HG03521 (cell line): ENCODE data around the gene PTPRM.

ENCODE experiments used
- ATAC-seq: cut with Tn5 transposase; IDR thresholded peaks from one replicate; pipeline ENCODE4 v1.9.1; 2021; ENCODE audit warnings: mild to moderate bottlenecking, moderate library complexity; ENCODE audit not compliant: unreplicated experiment

Gene PTPRM

GRCh38 chr18:8337211-8337610 lies 770.1 kb downstream of the PTPRM start:
- ATAC-seq, result no peak

DNA sequence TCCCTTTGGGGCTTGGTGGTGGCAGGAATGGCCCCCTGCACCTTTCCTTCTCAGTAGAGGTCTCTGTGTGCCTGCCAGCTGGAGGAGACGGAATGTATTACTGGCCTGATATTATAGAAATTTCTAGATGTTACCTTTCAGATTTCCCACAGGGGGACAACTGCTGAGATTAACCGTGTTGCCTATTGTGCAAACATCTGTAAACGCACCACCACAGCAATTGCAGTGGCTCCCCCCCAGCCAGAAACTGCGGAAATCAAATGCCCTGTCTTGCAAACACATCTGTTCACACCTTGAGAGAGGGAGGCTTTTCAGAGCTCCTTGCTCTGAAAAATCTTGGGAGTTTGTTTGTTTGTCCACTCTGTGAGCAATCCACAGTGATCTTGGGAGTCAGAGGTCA lies 772.1 kb downstream of the PTPRM start:
- ATAC-seq, result no peak

DNA sequence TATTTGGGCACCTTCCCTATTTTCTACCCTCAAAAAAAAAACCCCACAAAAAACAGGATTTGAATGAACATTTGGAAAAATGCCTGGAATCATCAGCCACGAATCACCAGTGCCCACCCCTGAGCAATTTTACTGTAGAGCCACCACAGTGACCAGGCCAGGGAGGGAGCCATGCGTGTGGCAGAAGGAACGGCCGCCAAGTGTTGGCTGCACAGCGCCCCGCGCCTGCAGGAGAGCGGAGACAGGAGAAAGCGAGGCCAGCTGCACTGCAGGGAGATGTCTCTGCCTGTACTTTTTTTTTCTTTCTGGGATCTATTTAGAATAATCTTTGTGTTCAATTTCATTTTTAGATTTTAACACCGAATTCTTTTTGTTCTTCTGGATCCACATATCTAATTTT lies 772.8 kb downstream of the PTPRM start:
- no peak for ATAC-seq

GRCh38 chr18:8341481-8342230 lies 774.5 kb downstream of the PTPRM start:
- no peak for ATAC-seq

DNA sequence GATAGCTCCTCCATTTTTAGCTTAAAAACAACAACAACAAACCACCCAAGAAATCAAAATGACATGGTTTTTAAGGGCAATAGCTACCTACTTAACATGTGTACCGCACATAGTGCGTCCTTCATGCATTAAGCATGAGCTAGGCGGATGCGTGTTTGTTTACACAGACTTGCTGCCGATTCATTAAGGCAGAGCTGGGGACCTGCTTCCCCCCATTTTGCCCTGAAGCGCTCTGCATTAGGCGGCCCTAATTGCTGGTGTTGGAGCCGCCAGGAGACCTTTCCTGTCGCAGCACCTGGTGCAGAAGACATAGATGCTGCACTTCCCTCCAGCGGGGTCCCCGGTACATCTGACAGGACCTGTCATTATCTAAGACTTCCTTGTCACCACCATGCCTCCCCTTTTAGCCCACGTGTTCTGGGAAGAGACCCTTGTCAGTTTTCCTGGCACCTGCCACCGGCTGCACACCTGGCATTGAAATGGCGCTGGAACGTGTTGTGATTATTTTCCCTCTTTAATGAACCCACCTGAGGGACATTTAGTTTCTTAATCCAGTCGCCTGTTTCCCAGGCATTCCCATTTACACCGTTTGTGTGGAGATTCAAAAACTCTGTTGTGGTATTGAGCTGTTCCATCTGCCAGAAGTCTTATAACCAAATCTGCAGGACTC lies 781.1 kb downstream of the PTPRM start:
- ATAC-seq, result no peak

DNA sequence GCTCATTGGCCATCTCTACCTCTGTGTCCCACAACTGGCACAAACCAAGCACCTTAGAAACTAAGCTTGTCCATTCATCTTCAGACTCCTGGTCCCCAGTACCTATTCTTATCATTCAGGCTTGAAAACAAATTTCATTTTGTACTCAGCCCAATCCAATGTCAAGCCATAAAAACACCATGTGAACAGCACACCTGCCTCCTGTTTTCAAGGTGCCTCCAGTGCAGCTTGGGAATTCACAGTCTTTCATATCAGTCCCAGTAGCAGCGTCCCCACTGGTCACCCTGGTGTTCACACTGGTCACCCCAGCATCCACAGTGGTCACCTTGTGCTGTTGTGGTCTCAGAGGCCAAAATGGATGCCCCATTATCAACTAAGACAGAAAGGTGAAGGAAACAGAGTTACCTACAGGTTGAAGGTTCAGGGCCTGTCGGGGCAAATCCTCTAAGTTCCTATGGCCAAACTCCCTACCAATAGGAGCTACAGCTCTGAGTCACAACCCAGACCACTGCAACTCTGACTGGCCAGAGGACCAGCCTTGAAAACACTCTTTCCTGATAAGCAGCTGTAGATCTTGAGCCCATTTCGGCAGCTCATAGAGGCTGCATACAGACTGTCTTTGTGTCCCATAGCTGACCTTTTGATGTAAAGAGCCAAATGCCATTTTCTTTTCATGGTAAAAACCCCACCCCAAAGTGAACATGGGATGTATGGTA lies 782.6 kb downstream of the PTPRM start:
- ATAC-seq, result no peak

DNA sequence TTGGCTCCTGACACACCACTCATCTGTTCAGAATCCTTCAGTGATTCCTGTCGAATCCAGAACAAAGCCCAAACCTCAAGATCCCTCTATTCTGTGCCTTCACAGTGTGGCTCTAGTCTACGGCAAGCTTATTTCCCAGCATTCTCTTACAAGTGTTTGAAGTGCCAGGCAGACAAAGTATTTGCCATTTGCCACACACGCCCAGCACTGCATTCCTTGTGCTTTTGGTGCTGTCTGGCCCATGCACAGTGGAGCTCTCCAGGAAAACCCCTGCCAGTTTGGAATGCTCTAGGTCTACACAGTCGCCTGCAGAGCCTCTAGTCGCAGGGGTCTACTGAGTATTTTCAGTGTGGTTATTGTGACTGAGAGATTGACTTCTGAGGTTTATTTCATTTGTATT lies 783.5 kb downstream of the PTPRM start:
- no peak for ATAC-seq

- ATAC-seq, result no peak
Measured at GRCh38 chr18:8351161-8351560, 784.0 kb downstream of the PTPRM start.

- ATAC-seq, result no peak
Measured at GRCh38 chr18:8354304-8354703, 787.2 kb downstream of the PTPRM start.

- ATAC-seq, result no peak
Measured at GRCh38 chr18:8356001-8356400, 788.9 kb downstream of the PTPRM start.

- ATAC-seq, result no peak
Measured at GRCh38 chr18:8357320-8357719, 790.2 kb downstream of the PTPRM start.

- no peak for ATAC-seq
Measured at GRCh38 chr18:8358033-8358765, 791.1 kb downstream of the PTPRM start.

DNA sequence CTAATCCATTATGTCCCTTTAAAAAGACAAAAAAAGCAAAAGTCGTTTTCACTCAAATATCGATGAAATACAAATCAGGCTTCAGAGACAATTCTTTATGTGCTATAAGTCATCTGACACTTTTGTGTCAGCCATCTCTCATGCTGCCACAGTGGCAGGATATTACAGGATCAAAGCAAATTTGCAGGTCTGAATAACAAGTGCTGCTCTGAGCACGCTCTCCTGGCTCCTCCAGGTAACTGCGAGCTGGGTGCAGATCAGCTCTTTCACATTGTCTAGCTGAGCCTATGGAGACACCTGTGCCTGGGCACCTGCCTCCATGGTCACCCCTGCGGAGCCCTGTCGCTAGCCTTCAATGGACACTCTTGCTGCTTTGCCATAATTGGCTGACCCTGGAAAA lies 792.0 kb downstream of the PTPRM start:
- no peak for ATAC-seq

- no peak for ATAC-seq
Measured at GRCh38 chr18:8359481-8359880, 792.4 kb downstream of the PTPRM start.

DNA sequence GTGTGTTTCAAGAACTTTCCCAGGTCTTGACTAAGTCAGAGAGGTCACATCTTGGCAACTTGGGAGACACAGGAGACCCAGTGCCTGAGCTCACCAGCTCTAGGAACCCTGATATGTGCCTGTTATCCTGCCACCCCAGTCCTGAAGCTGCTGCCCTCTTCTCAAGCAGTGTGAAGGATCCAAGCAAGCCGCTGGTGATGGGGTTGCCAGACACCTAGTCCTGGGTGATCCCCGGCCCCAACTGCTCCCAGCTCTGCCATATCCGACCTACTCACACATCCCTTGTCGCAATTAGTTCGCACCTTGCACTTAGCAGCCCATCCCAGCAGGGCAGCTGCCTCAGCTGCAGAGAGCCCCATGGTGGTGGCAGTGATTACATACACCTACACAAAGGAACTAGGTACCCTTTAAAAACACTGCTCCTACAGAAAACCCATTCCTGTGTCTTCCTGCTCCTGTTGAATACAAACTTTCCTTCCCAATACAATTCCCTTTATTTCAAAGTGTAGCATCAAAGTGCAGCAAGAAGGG lies 794.9 kb downstream of the PTPRM start:
- ATAC-seq, result no peak

- ATAC-seq, result no peak
Measured at GRCh38 chr18:8362863-8363262, 795.7 kb downstream of the PTPRM start.

GRCh38 chr18:8364385-8364784 lies 797.3 kb downstream of the PTPRM start:
- no peak for ATAC-seq

DNA sequence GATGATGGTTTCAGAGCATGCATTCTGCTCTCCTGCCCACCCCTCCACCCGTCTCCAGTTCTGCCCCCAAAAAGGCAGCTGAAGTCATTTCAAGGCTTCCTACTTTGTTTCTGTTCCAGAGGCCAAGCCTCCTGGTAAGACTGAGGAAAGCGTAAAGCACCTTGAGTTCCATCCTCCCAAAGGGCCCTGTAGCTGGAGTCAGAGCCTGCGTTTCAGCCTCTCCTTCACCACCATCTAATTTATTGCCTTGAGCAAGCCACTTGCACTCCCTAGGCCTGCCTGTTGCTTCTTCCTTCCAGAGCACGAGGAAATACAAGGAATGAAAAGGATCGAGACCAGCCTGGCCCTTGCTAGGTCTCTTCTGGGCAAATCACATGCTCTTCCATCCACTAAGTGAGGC lies 797.9 kb downstream of the PTPRM start:
- no peak for ATAC-seq

DNA sequence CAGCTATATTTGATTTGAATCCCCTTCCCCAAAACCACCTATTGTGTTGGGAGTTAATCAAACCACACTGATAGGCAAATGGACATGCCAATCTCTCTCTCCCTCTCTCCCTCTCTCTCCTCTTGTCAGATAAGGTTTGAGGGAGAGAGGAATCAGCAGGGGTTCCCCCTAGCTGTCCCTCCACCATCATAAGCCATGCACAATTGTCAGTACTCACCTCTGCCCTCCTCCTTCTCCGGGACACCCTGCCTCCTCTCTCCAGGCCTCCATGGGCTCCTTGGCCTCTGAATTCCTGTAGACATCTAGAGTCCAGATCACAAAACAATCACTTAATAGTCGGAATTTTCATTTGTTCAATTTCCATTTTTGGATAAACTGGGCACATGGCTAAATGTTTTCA lies 798.4 kb downstream of the PTPRM start:
- no peak for ATAC-seq

- ATAC-seq, result no peak
Measured at GRCh38 chr18:8366070-8366469, 799.0 kb downstream of the PTPRM start.

DNA sequence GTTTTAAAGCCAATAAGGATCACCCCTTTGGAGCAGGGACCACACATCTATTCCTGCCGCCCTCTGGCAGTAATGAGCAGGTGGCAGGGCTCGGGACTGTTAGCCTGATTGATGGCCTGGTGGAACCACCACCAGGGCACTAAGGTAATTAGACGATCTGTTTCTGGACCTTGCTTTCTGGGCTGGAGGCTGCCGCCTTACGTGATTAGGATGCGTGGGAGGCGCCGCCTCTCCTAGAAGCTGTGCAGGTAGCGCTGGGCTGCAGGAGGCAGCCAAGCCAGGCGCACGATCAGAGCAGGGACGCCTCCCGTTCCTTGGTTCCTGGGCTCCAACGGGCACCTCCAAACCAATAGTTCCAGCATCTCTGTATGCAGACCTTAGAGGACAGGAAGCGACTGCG lies 799.5 kb downstream of the PTPRM start:
- ATAC-seq, result no peak
